Posterior cingulate gyrus (tissue), 11 donors: ENCODE data around the gene RBM7.

Experiments
- DNase-seq, 10 donors: peaks; one replicate each; pipeline versions ENCODE4 v3.0.0 to v3.0.0-alpha.2; 2020 to 2021; ENCODE audit warnings: mixed read lengths in 3 of 10
- intact Hi-C: fragments of 100-400 bp; cut with DNase I; formaldehyde crosslinking; loops from one replicate; pipeline ENCODE4 v1.15.1; 2023

The RBM7 gene

DNA sequence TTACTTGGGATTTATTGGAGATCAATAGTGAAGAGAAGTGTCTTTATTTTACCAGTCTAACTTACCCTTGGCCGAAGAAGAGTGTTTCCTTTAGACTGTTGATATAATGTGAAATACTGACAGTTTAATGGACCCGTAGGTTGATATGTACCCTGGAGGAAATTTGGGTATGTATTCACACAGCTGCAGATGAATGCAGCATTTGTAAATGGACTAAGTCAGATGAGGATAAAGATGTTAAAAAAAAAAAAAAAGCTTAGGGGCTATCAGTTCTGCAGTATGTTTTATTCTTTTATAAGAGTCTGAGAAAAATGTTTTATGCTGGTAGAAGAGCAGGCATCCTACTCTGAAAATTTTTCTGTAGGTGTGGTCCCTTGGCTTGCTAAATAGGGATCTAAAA lies 41.5 kb downstream of the RBM7 start:
- intact Hi-C loops, result loop anchor here (5.0 kb wide), 1 partner anchor 100 kb away; no protein-coding TSS in a partner anchor
- no peak for DNase-seq

DNA sequence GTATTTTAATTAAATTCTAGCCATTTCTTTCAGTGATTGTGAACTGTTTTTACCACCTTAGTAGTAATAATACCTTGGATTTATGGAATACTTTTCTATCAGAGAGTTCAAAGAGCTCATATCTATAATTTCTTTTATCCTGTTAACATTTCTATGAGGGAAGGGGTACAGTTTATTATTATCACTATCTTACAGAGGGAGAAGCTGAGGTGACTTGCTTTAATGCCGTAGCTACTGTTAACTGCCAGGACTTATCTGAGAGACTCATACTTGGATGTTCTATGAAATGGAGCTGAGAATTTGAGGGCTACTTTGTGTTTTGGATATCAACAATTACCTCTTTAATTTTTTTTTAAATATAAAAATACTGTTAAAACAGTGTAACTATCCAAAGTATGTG lies 42.1 kb downstream of the RBM7 start:
- DNase-seq, result no peak
- intact Hi-C loops, result loop anchor here (5.0 kb wide), 1 partner anchor 100 kb away; no protein-coding TSS in a partner anchor

GRCh38 chr11:114447444-114447843 lies 47.0 kb downstream of the RBM7 start:
- DNase-seq, result no peak
- intact Hi-C loops, result no loop called here

- no peak for DNase-seq
- intact Hi-C loops, result no loop called here
Observed at GRCh38 chr11:114447892-114448291, 47.4 kb downstream of the RBM7 start.

GRCh38 chr11:114448749-114449482 lies 48.5 kb downstream of the RBM7 start:
- DNase-seq, result no peak
- intact Hi-C loops, result no loop called here

DNA sequence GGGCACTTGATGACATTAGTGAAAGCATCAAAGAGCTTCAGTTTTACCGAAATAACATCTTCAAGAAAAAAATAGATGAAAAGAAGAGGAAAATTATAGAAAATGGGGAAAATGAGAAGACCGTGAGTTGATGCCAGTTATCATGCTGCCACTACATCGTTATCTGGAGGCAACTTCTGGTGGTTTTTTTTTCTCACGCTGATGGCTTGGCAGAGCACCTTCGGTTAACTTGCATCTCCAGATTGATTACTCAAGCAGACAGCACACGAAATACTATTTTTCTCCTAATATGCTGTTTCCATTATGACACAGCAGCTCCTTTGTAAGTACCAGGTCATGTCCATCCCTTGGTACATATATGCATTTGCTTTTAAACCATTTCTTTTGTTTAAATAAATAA lies 49.4 kb downstream of the RBM7 start:
- DNase-seq, result no peak
- intact Hi-C loops, result no loop called here

DNA sequence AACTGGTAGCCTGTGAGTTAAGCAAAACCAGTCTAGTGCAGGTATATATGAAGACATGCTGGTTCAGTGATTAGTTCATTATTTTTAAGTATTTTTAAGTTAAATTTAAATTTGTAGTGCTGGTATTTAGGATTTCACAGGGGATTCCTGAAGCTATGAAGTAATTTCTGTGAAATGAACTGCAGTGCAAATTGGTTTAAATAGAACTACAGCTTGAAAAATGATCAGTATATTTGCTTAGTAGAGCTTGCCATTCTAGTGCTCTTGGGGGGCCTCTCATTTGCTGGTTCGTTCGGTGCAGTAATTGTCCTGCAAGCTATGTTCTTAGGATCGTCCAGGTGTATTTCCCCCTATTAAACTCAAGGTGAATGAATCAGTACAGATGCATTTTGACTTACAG lies 51.9 kb downstream of the RBM7 start:
- intact Hi-C loops, result no loop called here
- DNase-seq, result no peak
